Heart right ventricle (tissue), 16 donors: Measurements from ENCODE around the gene SENP5. TPM values are rescaled to one million over a fixed set of nuclear protein-coding genes. Genes with fewer than 3 reads are reported as not detected.

Source experiments
- ATAC-seq, 8 donors: fragments of 200-7000 bp; cut with Tn5 transposase; one replicate each; pipeline ENCODE4 v1.9.1; 2020; ENCODE audit warnings: mild to moderate bottlenecking in 8 of 8, moderate library complexity in 8 of 8, moderate number of reproducible peaks in 1 of 8
- DNase-seq, 2 donors: peaks; one replicate each; pipeline ENCODE4 v3.0.0-alpha.2; 2020
- H3K27ac ChIP-seq, 10 donors: fragments of 200-600 bp; sonication (generic) in 2 of 10; one replicate each; pipeline versions ENCODE4 v1.5.0 to v1.8.0; 2020 to 2022; ENCODE audit warnings: mild to moderate bottlenecking in 3 of 10
- H3K27me3 ChIP-seq, 7 donors: fragments of 200-600 bp; one replicate each; pipeline ENCODE4 v1.8.0; 2021 to 2022; ENCODE audit warnings: mild to moderate bottlenecking in 2 of 7
- H3K36me3 ChIP-seq, 9 donors: fragments of 200-600 bp; sonication (generic) in 1 of 9; one replicate each; pipeline versions ENCODE4 v1.5.0 to v1.8.0; 2020 to 2022; ENCODE audit warnings: mild to moderate bottlenecking in 2 of 9
- H3K4me1 ChIP-seq, 9 donors: fragments of 200-600 bp; sonication (generic) in 1 of 9; one replicate each; pipeline versions ENCODE4 v1.5.0 to v1.8.0; 2020 to 2022; ENCODE audit warnings: mild to moderate bottlenecking in 4 of 9
- H3K4me3 ChIP-seq, 10 donors: fragments of 200-600 bp; sonication (generic) in 2 of 10; one replicate each; pipeline versions ENCODE4 v1.5.0 to v1.8.0; 2020 to 2022; ENCODE audit warnings: mild to moderate bottlenecking in 7 of 10, moderate library complexity in 2 of 10
- H3K9me3 ChIP-seq, 11 donors: fragments of 200-600 bp in 10 of 11; sonication (generic) in 2 of 11; one replicate each; pipeline versions ENCODE4 v1.5.0 to v1.8.0; 2013 to 2022; ENCODE audit warnings: mild to moderate bottlenecking in 2 of 11, control low read depth in 1 of 11, moderate library complexity in 1 of 11
- WGBS, 2 donors: extraction: QIAGEN DNeasy Blood & Tissue Kit; methylation state at CpG; one replicate each; pipeline ENCODE4 v1.1.7; 2013; ENCODE audit warnings: inconsistent platforms in 1 of 2; 5-methylcytosine and 5-hydroxymethylcytosine counted together
- intact Hi-C, 10 donors: fragments of 100-400 bp; cut with DNase I; formaldehyde crosslinking; loops; one replicate each; pipeline versions ENCODE4 v1.11.1 to v1.14.2; 2022
- polyA plus RNA-seq, 2 donors: library from polyadenylated mRNA; stranded (reverse); fragments of 200-250 nt; gene quantifications; one replicate each; pipeline ENCODE4 v1.2.3, GENCODE V29; 2013
- total RNA-seq, 10 donors: library from RNA; stranded (reverse); fragmentation: NEBNext Ultra II Directional in 3 of 10; extraction: Animal tissue kit (Norgen Biotek cat#: 25700) in 3 of 10; gene quantifications; one replicate each; pipeline versions ENCODE4 v1.2.1 to v1.2.4, GENCODE V29; 2021 to 2023
- TF ChIP-seq, protein P1 (sequence below), 9 donors: fragments of 200-600 bp; sonication (generic) in 2 of 9; IDR thresholded peaks; one replicate each; pipeline versions ENCODE4 v1.5.0 to v1.8.0; 2021 to 2022; ENCODE audit warnings: antibody characterized with exemption in 9 of 9, mild to moderate bottlenecking in 5 of 9, moderate library complexity in 1 of 9
- donor health status: Arrhythmogenic right ventricular cardiomyopathy.
- donor health status: ischemic (EF 13 %, LVEDD 7.1; RV severe dilation, severe dysfunction).
- donor health status: healthy with polysubstance abuse.
- donor health status: DM: no; HTN: yes; CAD: no.
- donor health status: DM: no; HTN: no; CAD: no.
- donor health status: ischemic (EF 25% LVEDD 6.9; RV normal size, moderate dysfunction).
- donor health status: ischemic (EF 25% LVEDD 5.7; RV mildly dilated, moderate dysfunction).
- donor health status: healthy.
- donor health status: DM: yes; HTN: yes; CAD: no.
- donor health status: Ischemic cardiomyopathy.
- donor health status: ischemic (EF 35%, LVEDD 5.7; RV mildly dilated, moderate dysfunction).
- donor health status: nonischemic (EF 11% LVEDD 7.7; RV severe dilation, severe dysfunction).
- donor health status: DM: yes; HTN: yes; CAD: no.
- donor health status: PGD.
- donor health status: ischemic (EF 29% LVEDD 5.4; RV normal size, mild dysfunction).
- donor health status: nonischemic (EF 23%, LVEDD 6.1; RV moderate dilation, normal function).

Gene SENP5
- total and polyA plus RNA-seq, 12 donors = 5.8 to 24.9 (median 20.3) TPM

GRCh38 chr3:196903740-196904139 is 36.0 kb downstream of the SENP5 start:
- no peak for DNase-seq
- peaks cover 0 to 96% (median 60%) of the 10 kb centered on the region in 9 donors for H3K36me3 ChIP-seq
- H3K9me3 ChIP-seq = no peaks in the 10 kb centered on the region
- no peak overlapping the region for H3K4me3 ChIP-seq
- H3K4me1 ChIP-seq = no peaks in the 10 kb centered on the region
- intact Hi-C loops = no loop called here
- ATAC-seq = no peak
- TF ChIP-seq, protein P1, sequence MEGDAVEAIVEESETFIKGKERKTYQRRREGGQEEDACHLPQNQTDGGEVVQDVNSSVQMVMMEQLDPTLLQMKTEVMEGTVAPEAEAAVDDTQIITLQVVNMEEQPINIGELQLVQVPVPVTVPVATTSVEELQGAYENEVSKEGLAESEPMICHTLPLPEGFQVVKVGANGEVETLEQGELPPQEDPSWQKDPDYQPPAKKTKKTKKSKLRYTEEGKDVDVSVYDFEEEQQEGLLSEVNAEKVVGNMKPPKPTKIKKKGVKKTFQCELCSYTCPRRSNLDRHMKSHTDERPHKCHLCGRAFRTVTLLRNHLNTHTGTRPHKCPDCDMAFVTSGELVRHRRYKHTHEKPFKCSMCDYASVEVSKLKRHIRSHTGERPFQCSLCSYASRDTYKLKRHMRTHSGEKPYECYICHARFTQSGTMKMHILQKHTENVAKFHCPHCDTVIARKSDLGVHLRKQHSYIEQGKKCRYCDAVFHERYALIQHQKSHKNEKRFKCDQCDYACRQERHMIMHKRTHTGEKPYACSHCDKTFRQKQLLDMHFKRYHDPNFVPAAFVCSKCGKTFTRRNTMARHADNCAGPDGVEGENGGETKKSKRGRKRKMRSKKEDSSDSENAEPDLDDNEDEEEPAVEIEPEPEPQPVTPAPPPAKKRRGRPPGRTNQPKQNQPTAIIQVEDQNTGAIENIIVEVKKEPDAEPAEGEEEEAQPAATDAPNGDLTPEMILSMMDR (IDR thresholded peaks at IDR 0.05) = no peak
- WGBS, 2 donors = 61 to 80% methylated on average over 2 of the region's 2 CpGs
- no peak overlapping the region for H3K27ac ChIP-seq
- H3K27me3 ChIP-seq = no peaks in the 10 kb centered on the region

DNA sequence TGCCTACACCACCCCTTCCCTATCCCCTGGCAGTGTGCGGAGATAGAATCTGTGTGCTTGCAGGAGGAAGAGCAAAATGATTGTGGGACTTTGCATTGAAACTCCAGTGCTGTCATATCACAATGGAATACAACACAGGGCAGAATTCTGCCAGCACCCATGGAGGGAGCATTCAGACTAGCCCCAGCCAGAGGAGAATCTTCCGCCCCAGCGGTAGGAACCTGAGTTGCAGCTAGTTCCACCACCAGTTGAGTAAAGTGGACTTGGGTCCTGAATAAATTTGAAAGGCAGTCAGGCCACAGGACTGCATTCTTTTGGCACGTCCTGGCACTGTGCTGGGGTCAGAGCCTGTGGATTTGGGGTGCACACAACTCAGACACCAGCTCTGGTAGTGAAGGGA is 47.1 kb downstream of the SENP5 start:
- 88 to 93% methylated on average over 4 of the region's 4 CpGs for WGBS, 2 donors
- intact Hi-C loops = no loop called here
- no peaks in the 10 kb centered on the region for H3K4me1 ChIP-seq
- no peaks in the 10 kb centered on the region for H3K27me3 ChIP-seq
- H3K27ac ChIP-seq = no peak overlapping the region
- no peak for DNase-seq
- ATAC-seq = no peak
- H3K9me3 ChIP-seq = peaks cover 0 to 14% (median 0%) of the 10 kb centered on the region in 11 donors
- H3K4me3 ChIP-seq = no peak overlapping the region
- TF ChIP-seq, protein P1 (IDR thresholded peaks at IDR 0.05) = no peak
- H3K36me3 ChIP-seq = peaks cover 0 to 60% (median 8%) of the 10 kb centered on the region in 9 donors

- Histone ChIP-seq H3K27me3 (no peaks in the 10 kb centered on the region), H3K36me3 (peaks cover 0 to 59% (median 8%) of the 10 kb centered on the region in 9 donors), H3K9me3 (peaks cover 0 to 14% (median 0%) of the 10 kb centered on the region in 11 donors), H3K4me1 (no peaks in the 10 kb centered on the region), H3K4me3 (no peak overlapping the region), H3K27ac (no peak overlapping the region)
- 95 to 98% methylated on average over 3 of the region's 3 CpGs for WGBS, 2 donors
- ATAC-seq (no peak), DNase-seq (no peak)
- intact Hi-C loops = no loop called here
- TF ChIP-seq, protein P1 (IDR thresholded peaks at IDR 0.05) = no peak
These were observed 47.7 kb downstream of the SENP5 start for GRCh38 chr3:196915375-196915774.

DNA sequence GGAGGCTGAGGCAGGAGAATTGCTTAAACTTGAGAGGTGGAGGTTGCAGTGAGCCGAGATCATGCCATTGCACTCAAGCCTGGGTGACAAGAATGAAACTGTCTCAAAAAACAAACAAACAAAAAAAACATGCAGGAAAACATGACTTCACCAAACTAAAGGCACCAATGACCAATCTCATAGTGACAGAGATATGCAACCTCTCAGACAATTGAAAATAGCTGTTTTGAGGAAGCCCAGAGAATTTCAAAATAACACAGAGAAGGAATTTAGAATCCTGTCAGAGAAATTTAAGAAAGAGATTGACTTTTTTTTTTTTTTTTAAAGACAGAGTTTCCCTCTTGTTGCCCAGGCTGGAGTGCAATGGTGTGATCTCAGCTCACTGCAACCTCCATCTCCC is 48.5 kb downstream of the SENP5 start:
- DNase-seq (no peak), ATAC-seq (no peak)
- H3K36me3 ChIP-seq = peaks cover 0 to 55% (median 8%) of the 10 kb centered on the region in 9 donors
- H3K27me3 ChIP-seq = no peaks in the 10 kb centered on the region
- H3K4me1 ChIP-seq = no peaks in the 10 kb centered on the region
- no peak overlapping the region for H3K4me3 ChIP-seq
- H3K9me3 ChIP-seq = peaks cover 0 to 14% (median 0%) of the 10 kb centered on the region in 11 donors
- H3K27ac ChIP-seq = no peak overlapping the region
- 96 to 100% methylated on average over 1 of the region's 1 CpG for WGBS, 2 donors
- TF ChIP-seq, protein P1 (IDR thresholded peaks at IDR 0.05) = no peak
- intact Hi-C loops = no loop called here
